A549 (cell line): Measurements from ENCODE around the gene ZNF341. TPM values are rescaled to one million over a fixed set of nuclear protein-coding genes. Genes with fewer than 3 reads are reported as not detected.

ENCODE experiments used
- ATAC-seq, 2 experiments: fragments of 200-7000 bp in 1 of 2; fragments of >200 bp in 1 of 2; cut with Nextera tagmentation in 1 of 2; cut with Tn5 transposase in 1 of 2; 3 replicates each; pipeline versions ENCODE4 v1.8.0 to v1.9.1; 2018 to 2020; ENCODE audit warnings: mild to moderate bottlenecking in 1 of 2, moderate library complexity in 1 of 2
- CTCF ChIA-PET: fragments of 300-600 bp; sonication (Branson Sonifier 250); formaldehyde crosslinking; extraction: SDS; loops from one replicate; lab custom pipeline; 2021; ENCODE audit warnings: antibody characterized with exemption, inconsistent platforms; lab: Yijun Ruan, JAX
- POLR2A ChIA-PET: fragments of 350-600 bp; formaldehyde crosslinking; extraction: SDS; loops from one replicate; lab custom pipeline; 2021; ENCODE audit warnings: antibody characterized with exemption, inconsistent platforms; lab: Yijun Ruan, JAX
- DNase-seq, 2 experiments: peaks; one replicate each; pipeline versions ENCODE4 v3.0.0 to v3.0.0-alpha.2; 2011 to 2016; ENCODE audit warnings: low read depth in 1 of 2, low spot score in 1 of 2
- FAIRE-seq: peaks from 2 replicates; lab custom pipeline; 2011; peaks lifted over from hg19 to GRCh38; lab: Jason Lieb, UNC
- H3K27ac ChIP-seq, 2 experiments: fragments of >200 bp; sonication (Bioruptor Twin); formaldehyde crosslinking; 3 replicates each; pipeline ENCODE4 v1.5.1; 2016 to 2017
- H3K4me1 ChIP-seq: fragments of >200 bp; sonication (Bioruptor Twin); formaldehyde crosslinking; 3 replicates; pipeline ENCODE4 v1.6.1; 2016
- H3K4me2 ChIP-seq: fragments of >200 bp; sonication (Bioruptor Twin); formaldehyde crosslinking; 3 replicates; pipeline ENCODE4 v1.6.1; 2016
- H3K4me3 ChIP-seq: fragments of >200 bp; sonication (Bioruptor Twin); formaldehyde crosslinking; 3 replicates; pipeline ENCODE4 v1.5.1; 2016
- H3K9me3 ChIP-seq: fragments of >200 bp; sonication (Bioruptor Twin); formaldehyde crosslinking; 3 replicates; pipeline ENCODE4 v1.6.1; 2016
- CBX2 ChIP-seq: fragments of 200-600 bp; sonication (generic); IDR thresholded peaks from 2 replicates; pipeline ENCODE4 v1.6.1; 2016; ENCODE audit warnings: low read depth, mild to moderate bottlenecking, borderline replicate concordance
- CEBPB ChIP-seq, 2 experiments: fragments of >200 bp in 1 of 2; sonication (Bioruptor Twin) in 1 of 2; formaldehyde crosslinking in 1 of 2; IDR thresholded peaks; 2 replicates each; pipeline ENCODE4 v1.6.1; 2012 to 2016
- CTCF ChIP-seq: fragments of >200 bp; sonication (Bioruptor Twin); formaldehyde crosslinking; IDR thresholded peaks from 3 replicates; pipeline ENCODE4 v1.5.1; 2016
- ELK1 ChIP-seq: fragments of 150-350 bp; IDR thresholded peaks from 2 replicates; pipeline ENCODE4 v1.6.1; 2014; ENCODE audit warnings: low read depth, mild to moderate bottlenecking, low read length
- ESRRA ChIP-seq: fragments of 150-350 bp; IDR thresholded peaks from 2 replicates; pipeline ENCODE4 v1.6.1; 2014; ENCODE audit warnings: mild to moderate bottlenecking, low read length, borderline replicate concordance
- FOSL2 ChIP-seq, 2 experiments: fragments of 450-650 bp in 1 of 2; fragments of >200 bp in 1 of 2; sonication (Bioruptor Twin) in 1 of 2; formaldehyde crosslinking; IDR thresholded peaks; 2 replicates each; pipeline versions ENCODE4 v1.5.0 to v1.6.1; 2016 to 2020; ENCODE audit warnings: mild to moderate bottlenecking in 1 of 2, moderate library complexity in 1 of 2
- FOXS1 ChIP-seq: fragments of 250-450 bp; sonication (Bioruptor Pico); IDR thresholded peaks from 2 replicates; pipeline ENCODE4 v1.5.0; 2020; ENCODE audit warnings: mild to moderate bottlenecking, moderate library complexity
- HES2 ChIP-seq: fragments of >200 bp; sonication (Bioruptor Twin); formaldehyde crosslinking; IDR thresholded peaks from 2 replicates; pipeline ENCODE4 v1.6.1; 2016
- HEYL ChIP-seq: fragments of 250-450 bp; sonication (Bioruptor Pico); IDR thresholded peaks from 2 replicates; pipeline ENCODE4 v1.8.0; 2021; ENCODE audit warnings: mild to moderate bottlenecking, moderate library complexity
- HMGXB4 ChIP-seq: fragments of 250-450 bp; sonication (Bioruptor Pico); IDR thresholded peaks from 2 replicates; pipeline ENCODE4 v1.5.0; 2021; ENCODE audit warnings: mild to moderate bottlenecking, moderate library complexity, borderline replicate concordance
- HOXB13 ChIP-seq: fragments of 250-450 bp; sonication (Bioruptor Pico); IDR thresholded peaks from 2 replicates; pipeline ENCODE4 v1.5.0; 2020; ENCODE audit warnings: low read depth, mild to moderate bottlenecking, moderate library complexity
- HOXB5 ChIP-seq: fragments of 250-450 bp; sonication (Bioruptor Pico); IDR thresholded peaks from 2 replicates; pipeline ENCODE4 v1.5.0; 2020; ENCODE audit warnings: mild to moderate bottlenecking, moderate library complexity
- NR3C1 ChIP-seq: fragments of >200 bp; sonication (Bioruptor Twin); formaldehyde crosslinking; IDR thresholded peaks from 3 replicates; pipeline ENCODE4 v1.6.1; 2017
- POLR2AphosphoS2 ChIP-seq: conservative IDR thresholded peaks from 2 replicates; pipeline ENCODE4 v1.6.1; 2012; ENCODE audit warnings: low read length, improper control_type of control experiment, inconsistent platforms
- RAD21 ChIP-seq, 2 experiments: fragments of >200 bp in 1 of 2; sonication (Bioruptor Twin) in 1 of 2; formaldehyde crosslinking in 1 of 2; IDR thresholded peaks in 1 of 2; conservative IDR thresholded peaks in 1 of 2; 2 replicates in 1 of 2; 3 replicates in 1 of 2; pipeline ENCODE4 v1.6.1; 2012 to 2018; ENCODE audit warnings: inconsistent platforms in 1 of 2
- REST ChIP-seq: fragments of 200-600 bp; sonication (generic); IDR thresholded peaks from 2 replicates; pipeline ENCODE4 v1.6.1; 2016; ENCODE audit warnings: antibody characterized with exemption, mild to moderate bottlenecking, moderate library complexity
- SREBF2 ChIP-seq: fragments of 450-650 bp; IDR thresholded peaks from 2 replicates; pipeline ENCODE4 v1.6.1; 2014; ENCODE audit warnings: mild to moderate bottlenecking, moderate library complexity
- TFCP2L1 ChIP-seq: fragments of 250-450 bp; sonication (Bioruptor Pico); IDR thresholded peaks from 2 replicates; pipeline ENCODE4 v1.5.0; 2021; ENCODE audit warnings: mild to moderate bottlenecking
- TP53 ChIP-seq: fragments of 250-450 bp; sonication (Bioruptor Pico); IDR thresholded peaks from 2 replicates; pipeline ENCODE4 v1.5.0; 2021; ENCODE audit warnings: mild to moderate bottlenecking, moderate library complexity
- ZC3H11A ChIP-seq: fragments of 450-650 bp; IDR thresholded peaks from 2 replicates; pipeline ENCODE4 v1.6.1; 2014; ENCODE audit warnings: antibody characterized with exemption, mild to moderate bottlenecking
- ZNF302 ChIP-seq: fragments of 250-450 bp; sonication (Bioruptor Pico); IDR thresholded peaks from 2 replicates; pipeline ENCODE4 v1.9.0; 2021; ENCODE audit warnings: inconsistent platforms, mild to moderate bottlenecking, moderate library complexity
- ZSCAN20 ChIP-seq: fragments of 250-450 bp; sonication (Bioruptor Pico); IDR thresholded peaks from 2 replicates; pipeline ENCODE4 v1.8.0; 2022; ENCODE audit warnings: mild to moderate bottlenecking, moderate library complexity
- WGBS: methylation state at CpG from one replicate; pipeline ENCODE4 v1.1.6; 2017; ENCODE audit errors: missing lambda C conversion rate; 5-methylcytosine and 5-hydroxymethylcytosine counted together
- polyA plus RNA-seq, 4 experiments: library from polyadenylated mRNA; depleted of rRNA in 3 of 4; stranded (reverse); fragments of >200 nt; fragmentation: RNase III in 1 of 4; extraction: RNeasy Plus Mini Kit Qiagen cat#74134 plus additional on column Dnase treatment in 1 of 4; gene quantifications; 2 replicates in 3 of 4; 3 replicates in 1 of 4; pipeline ENCODE4 v1.2.3, GENCODE V29; 2011 to 2017
- TF ChIP-seq, protein P1 (sequence below): IDR thresholded peaks from 2 replicates; pipeline ENCODE4 v1.6.1; 2012
- TF ChIP-seq, protein P2 (sequence below): IDR thresholded peaks from 2 replicates; pipeline ENCODE4 v1.6.1; 2012; ENCODE audit warnings: low read depth, borderline replicate concordance

ZNF341 gene
- polyA plus RNA-seq, 2 of the 4 experiments (the other 2 are of a cell fraction) = 2.1 to 4.1 TPM

DNA sequence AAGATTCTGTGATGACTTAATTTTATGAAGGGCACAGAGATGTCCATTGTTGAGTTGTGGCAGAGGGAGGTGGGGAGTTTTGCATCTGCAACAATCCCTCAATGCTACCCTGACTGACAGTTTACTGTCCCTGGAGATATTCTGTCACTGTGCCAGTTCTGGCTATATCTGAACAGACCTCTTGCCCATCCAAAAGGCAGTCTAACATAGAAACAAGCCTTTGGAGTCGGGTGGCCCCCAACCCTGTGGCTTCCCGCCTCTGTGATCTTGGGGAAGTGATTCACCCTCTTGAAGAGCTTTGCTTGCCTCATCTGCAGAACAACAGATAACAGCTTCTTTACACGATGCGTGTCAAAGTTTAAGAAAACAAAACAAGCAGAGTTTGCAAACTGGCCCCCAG is 41.8 kb upstream of the ZNF341 start:
- no peak overlapping the region for H3K4me3 ChIP-seq
- DNase-seq = no peak
- no peak overlapping the region for H3K4me2 ChIP-seq
- TF ChIP-seq HES2 (no peak), HOXB13 (CRISPR knock-in tag) (no peak), TFCP2L1 (CRISPR knock-in tag) (no peak), HOXB5 (CRISPR knock-in tag) (no peak), NR3C1 (no peak), TP53 (CRISPR knock-in tag) (no peak)
- TF ChIP-seq, protein P1, sequence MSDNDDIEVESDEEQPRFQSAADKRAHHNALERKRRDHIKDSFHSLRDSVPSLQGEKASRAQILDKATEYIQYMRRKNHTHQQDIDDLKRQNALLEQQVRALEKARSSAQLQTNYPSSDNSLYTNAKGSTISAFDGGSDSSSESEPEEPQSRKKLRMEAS = no peak
- TF ChIP-seq, all 56 proteins: peak for 0
- Histone ChIP-seq H3K9me3 (no peaks in the 10 kb centered on the region), H3K4me1 (peaks cover 8% of the 10 kb centered on the region), H3K27ac (no peak overlapping the region)
- POLR2A ChIA-PET = no interaction called here
- ATAC-seq (no peak), FAIRE-seq (no peak)
- CTCF ChIA-PET = interaction anchor here (0.6 to 1.6 kb wide), 3 partner anchors 9 to 132 kb away, joined by 3 to 4 read pairs (median 3); no protein-coding TSS in a partner anchor
- 39% methylated on average over 4 of the region's 4 CpGs for WGBS

DNA sequence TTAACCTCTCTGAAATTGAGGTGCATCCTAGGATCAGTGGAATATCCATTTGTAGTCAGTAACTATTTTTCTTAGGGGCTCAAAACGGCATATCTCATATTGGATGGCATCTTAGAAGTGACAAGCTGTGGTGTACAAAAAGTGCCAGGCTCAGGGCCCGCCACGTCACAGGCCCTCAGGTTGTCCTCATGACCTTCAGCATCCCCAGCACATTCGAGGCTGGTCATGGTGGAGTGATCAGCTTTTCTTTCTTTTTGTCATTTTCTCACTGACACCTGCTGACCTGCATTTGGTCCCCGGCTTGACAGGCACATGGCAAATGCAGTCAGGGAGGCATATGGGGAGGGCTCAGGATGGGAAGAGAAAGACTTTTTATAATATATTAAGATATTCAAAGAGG is 38.5 kb upstream of the ZNF341 start:
- FAIRE-seq = no peak
- CTCF ChIA-PET = no interaction called here
- ATAC-seq = no peak

DNA sequence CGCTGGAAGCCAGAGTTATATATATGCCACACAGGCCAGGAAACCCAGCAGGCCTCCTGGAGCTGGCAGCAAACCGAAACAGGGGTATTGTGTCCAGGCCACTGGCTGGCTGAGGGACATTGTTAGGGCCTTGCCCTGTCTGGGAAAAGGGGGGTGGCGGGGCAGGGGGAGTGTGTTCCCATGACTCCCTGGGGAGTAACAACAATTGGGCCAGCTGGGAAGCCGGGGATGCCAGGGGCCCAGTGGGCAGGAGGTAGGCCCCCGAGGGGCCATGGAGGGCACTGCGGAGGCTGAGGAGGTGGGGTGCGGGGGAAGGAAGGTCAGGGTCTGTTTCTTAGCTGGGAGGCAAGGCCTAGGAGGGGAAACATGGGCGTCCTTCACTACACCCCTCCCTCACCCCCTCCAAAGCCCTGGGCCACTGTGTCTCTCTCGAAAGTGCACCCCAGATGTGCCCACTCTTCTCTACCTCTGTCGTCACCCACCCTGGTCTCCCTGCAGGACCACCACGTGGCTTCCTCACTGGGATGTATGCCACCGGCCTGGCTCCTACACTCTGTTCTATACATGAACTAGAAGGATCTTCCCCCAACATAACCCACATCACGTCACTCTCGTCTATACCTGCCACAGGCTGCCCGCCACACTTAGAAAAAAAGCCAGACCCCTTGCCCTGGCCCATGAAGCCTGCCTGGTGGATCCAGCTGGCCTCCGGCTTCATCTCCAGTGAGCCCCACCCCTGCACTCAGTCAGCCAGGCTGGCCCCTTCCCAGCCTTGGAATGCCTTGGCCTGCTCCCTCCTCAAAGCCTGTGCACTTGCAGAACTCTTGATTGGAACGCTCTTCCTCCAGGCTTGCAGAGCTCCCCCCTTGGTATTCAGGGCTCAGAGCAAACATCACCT is 37.8 kb upstream of the ZNF341 start:
- ATAC-seq (peak; percentile 28 to 32; a peak in 3 of 6 replicates), FAIRE-seq (no peak), DNase-seq (no peak)
- H3K4me2 ChIP-seq = no peak overlapping the region
- WGBS = 88% methylated on average over 16 of the region's 17 CpGs
- no peaks in the 10 kb centered on the region for H3K4me1 ChIP-seq
- POLR2A ChIA-PET = no interaction called here
- no peak overlapping the region for H3K27ac ChIP-seq
- H3K4me3 ChIP-seq = no peak overlapping the region
- CTCF ChIA-PET = interaction anchor here (1.4 kb wide), 1 partner anchor 19 kb away, joined by 3 read pairs; no protein-coding TSS in a partner anchor
- no peaks in the 10 kb centered on the region for H3K9me3 ChIP-seq
- no peak for TF ChIP-seq CEBPB (IDR thresholded peaks at IDR 0.05)
- TF ChIP-seq ZNF302 (CRISPR knock-in tag) = no peak
- no peak for TF ChIP-seq SREBF2
- TF ChIP-seq REST = no peak
- no peak for TF ChIP-seq POLR2AphosphoS2
- TF ChIP-seq ZSCAN20 (CRISPR knock-in tag) = no peak
- TF ChIP-seq, protein P2, sequence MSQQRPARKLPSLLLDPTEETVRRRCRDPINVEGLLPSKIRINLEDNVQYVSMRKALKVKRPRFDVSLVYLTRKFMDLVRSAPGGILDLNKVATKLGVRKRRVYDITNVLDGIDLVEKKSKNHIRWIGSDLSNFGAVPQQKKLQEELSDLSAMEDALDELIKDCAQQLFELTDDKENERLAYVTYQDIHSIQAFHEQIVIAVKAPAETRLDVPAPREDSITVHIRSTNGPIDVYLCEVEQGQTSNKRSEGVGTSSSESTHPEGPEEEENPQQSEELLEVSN = no peak
- no peak for TF ChIP-seq ESRRA
- TF ChIP-seq HMGXB4 (CRISPR knock-in tag) = no peak
- TF ChIP-seq CTCF = no peak
- no peak for TF ChIP-seq HEYL (CRISPR knock-in tag)

More for the DNA sequence above, 38.5 kb upstream of the ZNF341 start:
- H3K4me1 ChIP-seq = no peaks in the 10 kb centered on the region
- POLR2A ChIA-PET = no interaction called here
- WGBS = 73% methylated on average over 5 of the region's 5 CpGs
- DNase-seq = no peak
- H3K4me2 ChIP-seq = no peak overlapping the region
- TF ChIP-seq CBX2 = no peak
- TF ChIP-seq FOSL2 (IDR thresholded peaks at IDR 0.05) = no peak
- no peak for TF ChIP-seq FOSL2 (CRISPR knock-in tag; IDR thresholded peaks at IDR 0.05)
- no peak for TF ChIP-seq RAD21 (conservative IDR thresholded peaks at IDR 0.05 in 1 of 2, IDR thresholded peaks at IDR 0.05 in 1 of 2)
- TF ChIP-seq ZC3H11A = no peak
- TF ChIP-seq FOXS1 (CRISPR knock-in tag) = no peak
- TF ChIP-seq ELK1 = no peak
- no peaks in the 10 kb centered on the region for H3K9me3 ChIP-seq
- H3K27ac ChIP-seq = no peak overlapping the region
- no peak overlapping the region for H3K4me3 ChIP-seq
